Hepatocyte (in vitro differentiated cells): ENCODE results near the gene RBM6. TPM values are rescaled to one million over a fixed set of nuclear protein-coding genes. Genes with fewer than 3 reads are reported as not detected.
A peak's percentile ranks its signal among the peaks of the same experiment; 100 is the strongest.

Experiments used
- DNase-seq: peaks from one replicate; pipeline ENCODE4 v3.0.0-alpha.2; 2016; ENCODE audit warnings: low spot score
- H2AFZ ChIP-seq: fragments of 200-600 bp; sonication (generic); 2 replicates; pipeline ENCODE4 v1.6.0; 2016; ENCODE audit warnings: antibody characterized with exemption, mild to moderate bottlenecking
- H3K27ac ChIP-seq: fragments of 200-600 bp; sonication (generic); 2 replicates; pipeline ENCODE4 v1.5.1; 2016; ENCODE audit warnings: mild to moderate bottlenecking
- H3K27me3 ChIP-seq: fragments of 200-600 bp; sonication (generic); 2 replicates; pipeline ENCODE4 v1.6.1; 2016
- H3K36me3 ChIP-seq: fragments of 200-600 bp; sonication (generic); replicated peaks from 2 replicates; pipeline ENCODE4 v1.5.1; 2016; ENCODE audit warnings: low read depth; ENCODE audit not compliant: insufficient read depth
- H3K4me1 ChIP-seq: fragments of 200-600 bp; sonication (generic); 2 replicates; pipeline ENCODE4 v1.5.1; 2016; ENCODE audit warnings: mild to moderate bottlenecking, moderate library complexity; ENCODE audit not compliant: insufficient read depth
- H3K4me2 ChIP-seq: fragments of 200-600 bp; sonication (generic); 2 replicates; pipeline ENCODE4 v1.6.0; 2016
- H3K4me3 ChIP-seq: fragments of 200-600 bp; sonication (generic); 2 replicates; pipeline ENCODE4 v1.5.1; 2016; ENCODE audit warnings: mild to moderate bottlenecking
- H3K79me2 ChIP-seq: fragments of 200-600 bp; sonication (generic); 2 replicates; pipeline ENCODE4 v1.6.0; 2017; ENCODE audit warnings: mild to moderate bottlenecking
- H3K9me2 ChIP-seq: fragments of 200-600 bp; sonication (generic); replicated peaks from 2 replicates; pipeline ENCODE4 v1.6.0; 2017; ENCODE audit warnings: mild to moderate bottlenecking; ENCODE audit not compliant: insufficient read depth
- H3K9me3 ChIP-seq: fragments of 200-600 bp; sonication (generic); 2 replicates; pipeline ENCODE4 v1.5.1; 2016; ENCODE audit warnings: low read depth, mild to moderate bottlenecking
- H4K20me1 ChIP-seq: fragments of 200-600 bp; sonication (generic); 2 replicates; pipeline ENCODE4 v1.6.0; 2016; ENCODE audit warnings: mild to moderate bottlenecking; ENCODE audit not compliant: insufficient read depth, poor library complexity, severe bottlenecking
- CTCF ChIP-seq: fragments of 200-600 bp; sonication (generic); IDR thresholded peaks from 2 replicates; pipeline ENCODE4 v1.5.1; 2016; ENCODE audit warnings: antibody characterized with exemption, mild to moderate bottlenecking; ENCODE audit not compliant: poor library complexity
- EZH2 ChIP-seq: fragments of 200-600 bp; sonication (generic); IDR thresholded peaks from 2 replicates; pipeline ENCODE4 v1.6.1; 2016; ENCODE audit warnings: antibody characterized with exemption, mild to moderate bottlenecking, borderline replicate concordance
- EZH2phosphoT487 ChIP-seq: fragments of 200-600 bp; sonication (generic); IDR thresholded peaks from one replicate; pipeline ENCODE4 v1.6.1; 2018; ENCODE audit warnings: antibody characterized with exemption, mild to moderate bottlenecking, low read depth, moderate library complexity; ENCODE audit not compliant: unreplicated experiment, severe bottlenecking
- WGBS: methylation state at CpG from one replicate; pipeline ENCODE4 v1.1.6; 2016; ENCODE audit warnings: low lambda C conversion rate; ENCODE audit errors: missing lambda C conversion rate; 5-methylcytosine and 5-hydroxymethylcytosine counted together
- polyA plus RNA-seq: library from polyadenylated mRNA; unstranded; fragments of >200 nt; fragmentation: Nextera tagmentation; extraction: Ambion mirVana; gene quantifications from 2 replicates; pipeline ENCODE4 v1.2.1, GENCODE V29; 2016
- total RNA-seq: library from RNA; depleted of rRNA; stranded (reverse); fragments of >200 nt; gene quantifications from 2 replicates; pipeline ENCODE4 v1.2.3, GENCODE V29; 2014

The RBM6 gene
- total RNA-seq (59.6 and 69.0 TPM in 2 replicates), polyA plus RNA-seq (47.2 and 78.5 TPM in 2 replicates)

GRCh38 chr3:49939858-49940666 lies at the start of gene RBM6:
Gene RBM6, plus strand, starts transcription at chr3:49940150. Its CDS starts 22,492 bp downstream, at chr3:49962642.
- H3K36me3 ChIP-seq: no peaks in the 10 kb centered on the region
- peak within 1 kb of the TSS; percentile 75 for H2AFZ ChIP-seq
- peak within 1 kb of the TSS; percentile 95 for H3K27ac ChIP-seq
- peak; percentile 98 for DNase-seq
- peaks cover 47% of the 10 kb centered on the region for H3K79me2 ChIP-seq
- TF ChIP-seq CTCF (no peak), EZH2 (no peak), EZH2phosphoT487 (no peak)
- H4K20me1 ChIP-seq: peaks cover 46% of the 10 kb centered on the region
- peaks cover 5% of the 10 kb centered on the region for H3K4me1 ChIP-seq
- no peaks in the 10 kb centered on the region for H3K27me3 ChIP-seq
- H3K4me2 ChIP-seq: peak within 1 kb of the TSS; percentile 96
- peak within 1 kb of the TSS; percentile 65 for H3K4me3 ChIP-seq
- no peaks in the 10 kb centered on the region for H3K9me3 ChIP-seq
- under 1% methylated on average over 73 of the region's 74 CpGs for WGBS
- H3K9me2 ChIP-seq: no peaks in the 10 kb centered on the region

- Histone ChIP-seq H3K79me2 (no peaks in the 10 kb centered on the region), H3K4me3 (no peak overlapping the region), H3K36me3 (no peaks in the 10 kb centered on the region), H3K9me2 (no peaks in the 10 kb centered on the region), H3K27ac (no peak overlapping the region), H3K4me2 (no peak overlapping the region), H3K27me3 (no peaks in the 10 kb centered on the region), H3K4me1 (peaks cover 2% of the 10 kb centered on the region), H2AFZ (no peak overlapping the region), H3K9me3 (no peaks in the 10 kb centered on the region), H4K20me1 (no peaks in the 10 kb centered on the region)
- DNase-seq: no peak
- WGBS: 96% methylated on average over 9 of the region's 9 CpGs
- TF ChIP-seq EZH2: no peak
- no peak for TF ChIP-seq CTCF
- no peak for TF ChIP-seq EZH2phosphoT487
Measured at GRCh38 chr3:49895791-49896190, 44.2 kb upstream of the RBM6 start.

GRCh38 chr3:49896345-49896744 lies 43.6 kb upstream of the RBM6 start:
- WGBS: 88% methylated on average over 5 of the region's 5 CpGs
- H3K27ac ChIP-seq: no peak overlapping the region
- H2AFZ ChIP-seq: no peak overlapping the region
- peaks cover 7% of the 10 kb centered on the region for H3K4me1 ChIP-seq
- no peaks in the 10 kb centered on the region for H3K9me2 ChIP-seq
- H3K36me3 ChIP-seq: no peaks in the 10 kb centered on the region
- no peaks in the 10 kb centered on the region for H4K20me1 ChIP-seq
- TF ChIP-seq EZH2phosphoT487 (no peak), CTCF (no peak), EZH2 (no peak)
- H3K27me3 ChIP-seq: no peaks in the 10 kb centered on the region
- DNase-seq: no peak
- H3K4me3 ChIP-seq: no peak overlapping the region
- H3K4me2 ChIP-seq: no peak overlapping the region
- no peaks in the 10 kb centered on the region for H3K79me2 ChIP-seq
- no peaks in the 10 kb centered on the region for H3K9me3 ChIP-seq
